ENCODE measurements around the gene RNF166.
A peak's percentile ranks its signal among the peaks of the same experiment; 100 is the strongest.
"Not testable (repeated sequence)": the region's sequence is repeated elsewhere in the genome, so short reads cannot be mapped to it uniquely, and the experiment has no call there.

The RNF166 gene

DNA sequence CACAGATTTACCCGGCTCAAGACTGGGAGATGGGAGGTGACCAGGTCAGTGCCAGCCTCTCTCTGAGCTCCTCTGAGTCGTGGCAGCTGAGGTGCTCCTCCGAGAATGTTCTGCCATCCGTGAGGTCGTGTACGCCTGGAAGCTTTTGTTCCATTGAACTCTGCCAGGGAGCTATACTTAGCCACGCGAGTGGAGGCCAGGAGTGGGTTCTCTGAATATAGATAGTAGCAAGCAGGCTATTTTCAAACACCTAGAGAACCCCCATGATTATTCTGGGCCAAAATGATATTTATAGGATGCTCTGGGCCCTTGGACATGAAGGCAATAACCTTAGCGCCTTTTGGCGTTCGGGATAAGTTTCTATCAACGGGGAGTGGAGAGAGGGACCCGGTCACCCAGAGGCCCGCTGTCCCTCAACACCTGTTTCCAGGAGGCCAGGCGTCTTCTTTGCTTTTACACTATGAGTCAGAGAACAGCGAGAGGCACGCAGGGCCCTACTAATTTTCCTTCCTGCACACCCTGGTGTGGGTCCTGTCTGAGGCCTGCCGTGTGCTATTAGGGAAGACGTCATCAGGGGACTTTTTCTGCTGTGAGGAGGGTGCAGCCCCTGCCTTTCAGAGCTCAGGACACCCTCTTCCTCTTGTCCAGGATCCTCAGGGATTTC, 32.4 kb downstream of the RNF166 start:
- peak; percentile 75 for DNase-seq (ENCODE audit: extremely low spot score)
- ChIA-PET POLR2A (interaction anchor here (0.6 to 0.9 kb wide), 2 partner anchors 20 to 37 kb away, joined by 3 to 4 read pairs; no protein-coding TSS in a partner anchor), CTCF (interaction anchor here (1.0 to 1.4 kb wide), 5 partner anchors 9 to 493 kb away, joined by 3 to 4 read pairs (median 3); no protein-coding TSS in a partner anchor)
- TF ChIP-seq, protein P1, sequence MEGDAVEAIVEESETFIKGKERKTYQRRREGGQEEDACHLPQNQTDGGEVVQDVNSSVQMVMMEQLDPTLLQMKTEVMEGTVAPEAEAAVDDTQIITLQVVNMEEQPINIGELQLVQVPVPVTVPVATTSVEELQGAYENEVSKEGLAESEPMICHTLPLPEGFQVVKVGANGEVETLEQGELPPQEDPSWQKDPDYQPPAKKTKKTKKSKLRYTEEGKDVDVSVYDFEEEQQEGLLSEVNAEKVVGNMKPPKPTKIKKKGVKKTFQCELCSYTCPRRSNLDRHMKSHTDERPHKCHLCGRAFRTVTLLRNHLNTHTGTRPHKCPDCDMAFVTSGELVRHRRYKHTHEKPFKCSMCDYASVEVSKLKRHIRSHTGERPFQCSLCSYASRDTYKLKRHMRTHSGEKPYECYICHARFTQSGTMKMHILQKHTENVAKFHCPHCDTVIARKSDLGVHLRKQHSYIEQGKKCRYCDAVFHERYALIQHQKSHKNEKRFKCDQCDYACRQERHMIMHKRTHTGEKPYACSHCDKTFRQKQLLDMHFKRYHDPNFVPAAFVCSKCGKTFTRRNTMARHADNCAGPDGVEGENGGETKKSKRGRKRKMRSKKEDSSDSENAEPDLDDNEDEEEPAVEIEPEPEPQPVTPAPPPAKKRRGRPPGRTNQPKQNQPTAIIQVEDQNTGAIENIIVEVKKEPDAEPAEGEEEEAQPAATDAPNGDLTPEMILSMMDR (IDR thresholded peaks at IDR 0.05; ENCODE audit: control extremely low read depth, extremely low read depth, low read depth, missing control alignments): no peak

DNA sequence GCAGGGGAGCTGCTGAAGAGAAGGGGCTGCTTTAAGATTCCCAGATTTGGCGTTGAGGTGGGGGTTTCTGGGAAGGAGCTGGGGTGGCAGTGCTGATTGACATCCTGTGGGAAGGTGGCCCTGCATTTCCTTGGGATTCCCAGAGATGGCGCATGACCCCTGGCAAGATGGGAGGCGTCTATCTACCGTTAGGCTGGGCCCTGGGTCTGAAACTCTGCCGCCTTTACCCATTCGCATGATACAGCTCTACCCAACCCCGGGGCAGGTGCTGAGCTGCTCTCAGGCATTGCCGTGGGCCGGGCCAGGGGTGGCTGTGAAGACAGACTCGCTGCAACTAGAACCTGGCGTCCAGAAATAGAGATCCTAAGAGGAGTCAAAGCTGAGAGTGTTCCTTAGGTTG, 33.4 kb downstream of the RNF166 start:
- DNase-seq (ENCODE audit: extremely low spot score): no peak
- ChIA-PET POLR2A (no interaction called here), CTCF (interaction anchor here (1.3 to 1.9 kb wide), 3 partner anchors 9 to 31 kb away, joined by 5 to 9 read pairs (median 6); partner anchors contain the start of gene MVD)
- TF ChIP-seq, protein P1 (IDR thresholded peaks at IDR 0.05; ENCODE audit: control extremely low read depth, extremely low read depth, low read depth, missing control alignments): no peak

DNA sequence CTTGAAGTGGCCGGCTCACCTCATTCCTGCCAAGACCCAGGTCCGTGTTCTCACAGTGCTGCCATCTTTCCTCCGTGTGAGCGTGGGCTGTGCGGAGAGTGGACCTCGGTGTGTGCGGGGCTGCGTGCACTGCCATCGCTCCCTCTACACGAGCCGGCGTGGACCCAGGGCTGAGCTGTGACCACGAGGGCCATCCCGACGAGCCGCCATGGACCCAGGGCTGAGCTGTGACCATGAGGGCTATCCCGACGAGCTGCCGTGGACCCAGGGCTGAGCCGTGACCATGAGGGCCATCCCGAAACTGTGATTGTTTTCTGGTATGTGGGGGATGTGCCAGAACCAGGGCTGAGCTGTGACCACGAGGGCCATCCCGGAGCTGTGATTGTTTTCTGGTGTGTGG, 34.4 kb downstream of the RNF166 start:
- TF ChIP-seq, protein P1 (IDR thresholded peaks at IDR 0.05; ENCODE audit: control extremely low read depth, extremely low read depth, low read depth, missing control alignments): no peak
- no peak for DNase-seq (ENCODE audit: extremely low spot score)
- ChIA-PET CTCF (interaction anchor here (1.0 to 1.9 kb wide), 3 partner anchors 8 to 15 kb away, joined by 3 to 9 read pairs (median 5); partner anchors contain the start of gene MVD), POLR2A (no interaction called here)

DNA sequence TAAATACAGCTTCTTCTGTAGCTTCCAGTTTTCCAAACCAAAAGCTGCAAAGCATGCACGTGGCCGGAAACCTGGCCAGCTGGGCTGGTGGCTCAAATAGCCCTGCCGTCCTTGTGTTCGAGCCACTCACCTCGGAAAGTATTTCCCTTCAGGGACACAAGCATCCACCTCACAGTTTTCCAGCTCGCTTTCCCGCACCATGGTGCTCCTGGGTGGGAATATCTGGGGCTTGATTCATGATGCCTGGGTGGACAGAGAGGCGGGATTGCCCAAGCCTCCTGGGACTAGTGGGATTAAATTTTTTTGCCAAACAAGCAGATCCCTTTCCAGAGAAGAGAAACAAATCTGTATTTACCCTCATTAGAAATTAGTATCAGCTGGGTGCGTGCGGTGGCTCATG, 36.2 kb downstream of the RNF166 start:
- ChIA-PET CTCF (interaction anchor here (1.2 to 1.3 kb wide), 2 partner anchors 15 to 37 kb away, joined by 3 to 4 read pairs; no protein-coding TSS in a partner anchor), POLR2A (no interaction called here)
- no peak for DNase-seq (ENCODE audit: extremely low spot score)
- TF ChIP-seq, protein P1 (IDR thresholded peaks at IDR 0.05; ENCODE audit: control extremely low read depth, extremely low read depth, low read depth, missing control alignments): no peak

DNA sequence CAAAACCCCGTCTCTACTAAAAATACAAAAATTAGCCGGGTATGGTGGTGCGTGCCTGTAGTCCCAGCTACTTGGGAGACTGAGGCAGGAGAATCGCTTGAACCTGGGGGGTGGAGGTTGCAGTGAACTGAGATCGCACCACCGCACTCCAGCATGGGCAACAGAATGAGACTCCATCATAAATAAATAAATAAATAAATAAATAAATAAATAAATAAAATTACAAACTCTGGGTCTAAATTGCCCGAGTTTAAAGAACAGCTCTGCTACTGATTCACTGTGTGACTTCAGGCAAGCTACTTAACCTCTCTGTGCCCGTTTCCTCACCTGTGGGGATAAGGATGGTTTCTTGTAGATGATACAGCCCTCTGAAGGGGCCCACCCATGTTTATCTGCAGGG, 36.7 kb downstream of the RNF166 start:
- POLR2A ChIA-PET; DNase-seq (ENCODE audit: extremely low spot score): not testable (repeated sequence)
- CTCF ChIA-PET: interaction anchor here (1.3 kb wide), 1 partner anchor 15 kb away, joined by 4 read pairs; no protein-coding TSS in a partner anchor

DNA sequence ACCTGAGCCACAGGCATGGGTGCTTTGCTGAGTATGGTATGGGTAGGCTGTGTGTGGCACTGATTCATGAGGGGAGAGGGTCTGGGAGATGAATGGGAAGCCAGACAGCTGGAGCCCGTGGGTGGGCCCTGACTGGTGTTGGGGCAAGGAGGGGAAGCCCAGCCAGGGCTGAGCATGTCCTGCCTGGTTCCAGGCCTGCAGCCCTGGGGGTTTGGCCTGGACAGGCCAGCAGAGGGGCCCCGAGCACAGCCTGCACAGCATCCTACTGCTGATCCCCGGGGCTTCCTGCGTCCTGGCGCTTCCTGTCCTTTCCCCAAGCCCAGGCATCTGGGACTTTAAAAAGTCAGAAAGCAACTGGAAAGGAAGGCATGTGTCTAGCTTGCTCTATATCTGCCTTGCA, 38.7 kb downstream of the RNF166 start:
- TF ChIP-seq, protein P1 (IDR thresholded peaks at IDR 0.05; ENCODE audit: control extremely low read depth, extremely low read depth, low read depth, missing control alignments): no peak
- CTCF ChIA-PET: no interaction called here
- DNase-seq (ENCODE audit: extremely low spot score): no peak
- POLR2A ChIA-PET: no interaction called here

DNA sequence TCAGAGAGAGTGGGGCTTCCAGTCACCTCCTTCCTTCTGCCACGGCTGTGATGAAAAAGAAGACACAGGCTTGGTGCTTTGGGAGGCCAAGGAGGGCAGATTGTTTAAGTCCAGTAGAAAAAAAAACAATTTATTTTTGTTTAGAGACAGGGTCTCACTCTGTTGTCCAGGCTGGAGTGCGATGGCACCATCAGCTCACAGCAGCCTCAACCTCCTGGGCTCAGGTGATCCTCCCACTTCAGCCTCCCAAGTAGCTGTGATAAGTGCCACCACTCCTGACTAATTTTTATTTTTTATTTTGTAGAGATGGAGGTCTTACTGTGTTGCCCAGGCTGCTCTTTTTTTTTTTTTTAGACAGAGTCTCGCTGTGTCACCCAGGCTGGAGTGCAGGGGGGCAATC, 40.6 kb downstream of the RNF166 start:
- TF ChIP-seq, protein P1 (IDR thresholded peaks at IDR 0.05; ENCODE audit: control extremely low read depth, extremely low read depth, low read depth, missing control alignments): no peak
- CTCF ChIA-PET: interaction anchor here (0.7 to 2.0 kb wide), 5 partner anchors 12 to 71 kb away, joined by 3 to 8 read pairs (median 3); no protein-coding TSS in a partner anchor
- no peak for DNase-seq (ENCODE audit: extremely low spot score)
- POLR2A ChIA-PET: no interaction called here
